A673 (cell line): ENCODE measurements around the gene ZNF366. TPM values are rescaled to one million over a fixed set of nuclear protein-coding genes. Genes with fewer than 3 reads are reported as not detected.

ENCODE experiments used
- BruUV-seq: library from RNA; stranded (reverse); fragments of 400-500 nt; replicated peaks from 2 replicates; lab custom pipeline; 2021; lab: Mats Ljungman, UMichigan
- CTCF ChIA-PET: fragments of 300-600 bp; sonication (Branson Sonifier 250); formaldehyde crosslinking; loops from one replicate; lab custom pipeline; 2022; ENCODE audit warnings: antibody characterized with exemption; lab: Charles Lee
- POLR2A ChIA-PET: fragments of 300-600 bp; sonication (Branson Sonifier 250); formaldehyde crosslinking; loops from one replicate; lab custom pipeline; 2022; ENCODE audit warnings: antibody characterized with exemption; ENCODE audit not compliant: low non-redundant PET; lab: Charles Lee
- DNase-seq: peaks from one replicate; pipeline ENCODE4 v3.0.0-alpha.2; 2015; ENCODE audit warnings: low spot score
- H3K27ac ChIP-seq: fragments of 200-600 bp; sonication (generic); 2 replicates; pipeline ENCODE4 v1.5.1; 2016; ENCODE audit warnings: mixed run types, low read depth, mild to moderate bottlenecking, mixed read lengths, antibody characterized with exemption, low read length; ENCODE audit not compliant: poor library complexity, severe bottlenecking
- H3K27me3 ChIP-seq: fragments of 200-600 bp; sonication (generic); replicated peaks from 2 replicates; pipeline ENCODE4 v1.6.1; 2017; ENCODE audit warnings: mixed run types, low read depth, mild to moderate bottlenecking, mixed read lengths, antibody characterized with exemption, low read length; ENCODE audit not compliant: insufficient read depth, poor library complexity
- H3K36me3 ChIP-seq: fragments of 200-600 bp; sonication (generic); 2 replicates; pipeline ENCODE4 v1.6.1; 2016; ENCODE audit warnings: mixed run types, mild to moderate bottlenecking, mixed read lengths, antibody characterized with exemption, low read length; ENCODE audit not compliant: insufficient read depth, poor library complexity, severe bottlenecking
- H3K4me1 ChIP-seq: fragments of 200-600 bp; sonication (generic); 2 replicates; pipeline ENCODE4 v1.6.1; 2017; ENCODE audit warnings: mixed run types, mild to moderate bottlenecking, mixed read lengths, antibody characterized with exemption, low read length; ENCODE audit not compliant: insufficient read depth, poor library complexity, severe bottlenecking
- H3K4me3 ChIP-seq: fragments of 200-600 bp; sonication (generic); 2 replicates; pipeline ENCODE4 v1.5.1; 2016; ENCODE audit warnings: low read depth, mixed run types, mild to moderate bottlenecking, mixed read lengths, low read length; ENCODE audit not compliant: poor library complexity, severe bottlenecking
- H3K9me3 ChIP-seq: fragments of 200-600 bp; sonication (generic); 2 replicates; pipeline ENCODE4 v1.6.1; 2016; ENCODE audit warnings: mixed run types, low read depth, mild to moderate bottlenecking, mixed read lengths, antibody characterized with exemption, low read length; ENCODE audit not compliant: poor library complexity, severe bottlenecking
- EZH2 ChIP-seq: fragments of 200-600 bp; sonication (generic); IDR thresholded peaks from 2 replicates; pipeline ENCODE4 v1.6.1; 2017; ENCODE audit warnings: borderline replicate concordance, low read depth, mild to moderate bottlenecking, mixed read lengths, antibody characterized with exemption, low read length; ENCODE audit not compliant: poor library complexity, severe bottlenecking
- intact Hi-C: fragments of 100-400 bp; cut with micrococcal nuclease; formaldehyde crosslinking; loops from one replicate; pipeline ENCODE4 v1.10.0; 2022; ENCODE audit not compliant: unreplicated experiment
- total RNA-seq: library from RNA; stranded (reverse); gene quantifications from 2 replicates; pipeline ENCODE4 v1.2.3, GENCODE V29; 2021
- TF ChIP-seq, protein P1 (sequence below): fragments of 300-800, 200-600 bp; sonication (generic); conservative IDR thresholded peaks from 2 replicates; pipeline ENCODE4 v1.5.1; 2017; ENCODE audit warnings: low read depth, mild to moderate bottlenecking, antibody characterized with exemption, low read length, moderate library complexity, mixed read lengths

ZNF366 gene
- total RNA-seq, 1 experiment from 2014 or later = not detected

GRCh38 chr5:72402381-72402890, 104.8 kb downstream of the ZNF366 start:
- TF ChIP-seq, protein P1, sequence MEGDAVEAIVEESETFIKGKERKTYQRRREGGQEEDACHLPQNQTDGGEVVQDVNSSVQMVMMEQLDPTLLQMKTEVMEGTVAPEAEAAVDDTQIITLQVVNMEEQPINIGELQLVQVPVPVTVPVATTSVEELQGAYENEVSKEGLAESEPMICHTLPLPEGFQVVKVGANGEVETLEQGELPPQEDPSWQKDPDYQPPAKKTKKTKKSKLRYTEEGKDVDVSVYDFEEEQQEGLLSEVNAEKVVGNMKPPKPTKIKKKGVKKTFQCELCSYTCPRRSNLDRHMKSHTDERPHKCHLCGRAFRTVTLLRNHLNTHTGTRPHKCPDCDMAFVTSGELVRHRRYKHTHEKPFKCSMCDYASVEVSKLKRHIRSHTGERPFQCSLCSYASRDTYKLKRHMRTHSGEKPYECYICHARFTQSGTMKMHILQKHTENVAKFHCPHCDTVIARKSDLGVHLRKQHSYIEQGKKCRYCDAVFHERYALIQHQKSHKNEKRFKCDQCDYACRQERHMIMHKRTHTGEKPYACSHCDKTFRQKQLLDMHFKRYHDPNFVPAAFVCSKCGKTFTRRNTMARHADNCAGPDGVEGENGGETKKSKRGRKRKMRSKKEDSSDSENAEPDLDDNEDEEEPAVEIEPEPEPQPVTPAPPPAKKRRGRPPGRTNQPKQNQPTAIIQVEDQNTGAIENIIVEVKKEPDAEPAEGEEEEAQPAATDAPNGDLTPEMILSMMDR = no peak
- no peak for TF ChIP-seq EZH2
- H3K36me3 ChIP-seq = no peaks in the 10 kb centered on the region
- H3K4me3 ChIP-seq = no peak overlapping the region
- ChIA-PET CTCF (no interaction called here), POLR2A (no interaction called here)
- H3K4me1 ChIP-seq = no peaks in the 10 kb centered on the region
- peaks cover 11% of the 10 kb centered on the region for H3K27me3 ChIP-seq
- H3K27ac ChIP-seq = no peak overlapping the region
- DNase-seq = no peak
- no TSS peak for BruUV-seq
- intact Hi-C loops = no loop called here
- H3K9me3 ChIP-seq = peaks cover 18% of the 10 kb centered on the region

DNA sequence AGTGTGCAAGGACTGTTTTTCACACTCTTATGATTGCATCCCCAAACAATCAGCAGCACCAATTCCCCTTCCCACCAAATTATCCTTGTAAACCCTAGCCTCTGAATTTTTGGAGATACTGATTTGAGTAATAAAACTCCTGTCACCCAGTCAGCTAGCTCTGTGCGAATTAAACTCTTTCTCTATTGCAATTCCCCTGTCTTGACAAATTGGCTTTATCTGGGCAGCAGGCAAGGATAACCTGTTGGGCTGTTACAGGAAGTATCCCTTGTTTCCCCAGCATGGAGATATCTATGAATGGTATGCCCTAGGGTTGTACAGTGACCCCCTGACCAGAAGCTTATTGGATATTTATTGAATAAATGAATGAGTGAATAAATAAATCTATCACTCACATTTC, 106.3 kb downstream of the ZNF366 start:
- intact Hi-C loops = no loop called here
- no peak for DNase-seq
- Histone ChIP-seq H3K27ac (no peak overlapping the region), H3K4me3 (no peak overlapping the region), H3K9me3 (peaks cover 18% of the 10 kb centered on the region), H3K27me3 (peaks cover 17% of the 10 kb centered on the region), H3K4me1 (no peaks in the 10 kb centered on the region), H3K36me3 (no peaks in the 10 kb centered on the region)
- BruUV-seq = no TSS peak
- CTCF ChIA-PET = no interaction called here
- POLR2A ChIA-PET = no interaction called here
- TF ChIP-seq, protein P1 = no peak
- TF ChIP-seq EZH2 = no peak

GRCh38 chr5:72397836-72398235, 109.4 kb downstream of the ZNF366 start:
- Histone ChIP-seq H3K36me3 (no peaks in the 10 kb centered on the region), H3K4me1 (peaks cover 1% of the 10 kb centered on the region), H3K9me3 (peaks cover 18% of the 10 kb centered on the region), H3K27ac (no peak overlapping the region), H3K4me3 (no peak overlapping the region), H3K27me3 (peaks cover 14% of the 10 kb centered on the region)
- BruUV-seq = no TSS peak
- TF ChIP-seq EZH2 = no peak
- TF ChIP-seq, protein P1 = no peak
- intact Hi-C loops = loop anchor here (10.0 kb wide), 1 partner anchor 127 kb away; no protein-coding TSS in a partner anchor
- ChIA-PET CTCF (no interaction called here), POLR2A (no interaction called here)
- no peak for DNase-seq
